Astrocyte of the spinal cord (primary cell): ENCODE data around the gene HRC.
"Not testable (repeated sequence)": the region's sequence is repeated elsewhere in the genome, so short reads cannot be mapped to it uniquely, and the experiment has no call there.

Source experiments
- DNase-seq: peaks from one replicate; pipeline ENCODE4 v3.0.0; 2011; ENCODE audit warnings: low read depth, low spot score
- H3K4me3 ChIP-seq: 2 replicates; pipeline ENCODE4 v1.5.1; 2011; ENCODE audit warnings: low read depth, mild to moderate bottlenecking, low read length, moderate library complexity
- in situ Hi-C: cut with HindIII; loops from 2 replicates; pipeline ENCODE4 v1.10.0; 2017; ENCODE audit warnings: low sequenced_read_pairs
- TF ChIP-seq, protein P1 (sequence below): IDR thresholded peaks from 2 replicates; pipeline ENCODE4 v1.5.1; 2012; ENCODE audit warnings: low read depth, mild to moderate bottlenecking, low read length, inconsistent platforms

HRC gene

DNA sequence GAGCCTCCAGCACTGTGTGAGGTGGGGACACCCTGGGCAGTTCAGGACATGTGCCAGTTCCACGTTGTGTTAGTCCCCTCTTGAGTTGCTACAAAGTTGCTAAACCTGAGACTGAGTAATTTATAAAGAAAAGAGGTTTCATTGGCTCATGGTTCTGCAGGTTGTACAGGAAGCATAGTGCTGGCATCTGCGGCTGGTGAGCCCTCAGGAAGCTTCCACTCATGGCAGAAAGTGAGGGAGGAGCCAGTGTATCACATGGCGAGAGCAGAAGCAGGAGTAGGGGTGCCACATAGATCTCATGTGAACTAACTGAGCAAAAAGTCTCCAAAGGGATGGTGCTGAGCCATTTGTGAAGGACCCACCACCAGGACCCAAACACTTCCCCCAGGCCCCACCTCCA lies 35.6 kb upstream of the HRC start:
- in situ Hi-C loops, result no loop called here
- TF ChIP-seq, protein P1, sequence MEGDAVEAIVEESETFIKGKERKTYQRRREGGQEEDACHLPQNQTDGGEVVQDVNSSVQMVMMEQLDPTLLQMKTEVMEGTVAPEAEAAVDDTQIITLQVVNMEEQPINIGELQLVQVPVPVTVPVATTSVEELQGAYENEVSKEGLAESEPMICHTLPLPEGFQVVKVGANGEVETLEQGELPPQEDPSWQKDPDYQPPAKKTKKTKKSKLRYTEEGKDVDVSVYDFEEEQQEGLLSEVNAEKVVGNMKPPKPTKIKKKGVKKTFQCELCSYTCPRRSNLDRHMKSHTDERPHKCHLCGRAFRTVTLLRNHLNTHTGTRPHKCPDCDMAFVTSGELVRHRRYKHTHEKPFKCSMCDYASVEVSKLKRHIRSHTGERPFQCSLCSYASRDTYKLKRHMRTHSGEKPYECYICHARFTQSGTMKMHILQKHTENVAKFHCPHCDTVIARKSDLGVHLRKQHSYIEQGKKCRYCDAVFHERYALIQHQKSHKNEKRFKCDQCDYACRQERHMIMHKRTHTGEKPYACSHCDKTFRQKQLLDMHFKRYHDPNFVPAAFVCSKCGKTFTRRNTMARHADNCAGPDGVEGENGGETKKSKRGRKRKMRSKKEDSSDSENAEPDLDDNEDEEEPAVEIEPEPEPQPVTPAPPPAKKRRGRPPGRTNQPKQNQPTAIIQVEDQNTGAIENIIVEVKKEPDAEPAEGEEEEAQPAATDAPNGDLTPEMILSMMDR, result no peak
- DNase-seq, result no peak
- H3K4me3 ChIP-seq, result no peak overlapping the region

DNA sequence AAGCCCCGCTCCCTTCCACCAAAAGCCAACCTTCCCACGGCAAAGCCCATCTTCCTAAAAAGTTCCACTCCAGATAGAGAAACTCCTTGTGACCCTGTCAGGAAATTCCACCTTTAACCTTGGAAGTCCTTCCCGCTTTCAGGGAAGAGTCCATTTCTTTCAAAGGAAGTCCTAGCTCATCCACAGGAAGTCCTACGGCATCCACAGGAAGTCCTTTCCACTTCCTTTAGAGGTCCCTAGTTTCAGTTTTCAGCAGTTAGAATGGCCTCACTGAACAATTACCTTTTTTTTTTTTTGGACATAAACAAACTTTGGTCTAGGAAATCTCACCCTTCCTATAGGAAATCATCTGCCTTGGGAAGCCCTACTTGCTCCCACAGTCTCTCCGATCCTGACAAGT lies 34.1 kb upstream of the HRC start:
- in situ Hi-C loops, result no loop called here
- TF ChIP-seq, protein P1, result no peak
- no peak overlapping the region for H3K4me3 ChIP-seq
- DNase-seq, result no peak

DNA sequence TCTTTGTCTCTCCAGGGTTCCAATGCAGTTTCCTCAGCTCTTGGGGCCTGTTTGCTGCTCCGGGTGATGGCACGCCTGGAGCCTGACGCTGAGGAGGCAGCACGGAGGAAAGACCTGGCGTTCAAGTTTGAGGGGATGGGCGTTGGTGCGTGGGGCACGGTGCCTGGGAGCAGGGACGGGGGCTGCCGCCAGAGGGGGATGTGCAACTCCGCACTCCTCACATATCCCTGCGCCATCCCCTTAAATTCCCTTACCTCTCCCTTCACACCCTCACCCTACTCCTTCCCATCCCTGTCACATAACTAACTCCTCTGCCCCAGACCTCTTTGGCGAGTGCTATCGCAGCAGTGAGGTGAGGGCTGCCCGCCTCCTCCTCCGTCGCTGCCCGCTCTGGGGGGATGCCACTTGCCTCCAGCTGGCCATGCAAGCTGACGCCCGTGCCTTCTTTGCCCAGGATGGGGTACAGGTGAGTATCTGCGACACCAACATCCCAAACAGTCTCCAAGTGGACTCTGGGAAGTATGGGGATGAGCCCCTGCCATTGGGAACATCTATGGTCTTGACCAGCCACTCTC lies 33.5 kb upstream of the HRC start:
- no peak overlapping the region for H3K4me3 ChIP-seq
- TF ChIP-seq, protein P1, result no peak
- in situ Hi-C loops, result no loop called here
- no peak for DNase-seq

DNA sequence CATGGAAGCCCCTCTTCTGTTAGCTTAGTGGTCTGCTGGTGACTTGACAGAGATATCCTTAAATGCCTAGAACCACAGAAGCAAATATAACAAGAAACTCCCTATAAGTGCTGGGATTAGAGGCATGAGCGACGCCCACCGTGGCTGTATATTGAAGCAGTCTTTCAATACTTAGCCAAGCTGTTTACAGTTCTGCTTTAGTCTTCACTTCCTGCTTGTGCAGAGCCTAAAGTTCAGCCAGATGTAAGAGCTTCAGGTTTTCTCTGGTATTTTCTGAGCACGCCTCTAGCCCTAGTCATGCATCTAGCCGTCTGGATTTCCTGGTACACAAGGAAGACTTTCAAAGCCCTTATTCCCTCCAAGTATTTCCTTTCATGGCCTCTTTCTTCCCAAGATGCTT lies 30.9 kb upstream of the HRC start:
- DNase-seq, result no peak
- in situ Hi-C loops, result no loop called here
- TF ChIP-seq, protein P1, result no peak
- no peak overlapping the region for H3K4me3 ChIP-seq

DNA sequence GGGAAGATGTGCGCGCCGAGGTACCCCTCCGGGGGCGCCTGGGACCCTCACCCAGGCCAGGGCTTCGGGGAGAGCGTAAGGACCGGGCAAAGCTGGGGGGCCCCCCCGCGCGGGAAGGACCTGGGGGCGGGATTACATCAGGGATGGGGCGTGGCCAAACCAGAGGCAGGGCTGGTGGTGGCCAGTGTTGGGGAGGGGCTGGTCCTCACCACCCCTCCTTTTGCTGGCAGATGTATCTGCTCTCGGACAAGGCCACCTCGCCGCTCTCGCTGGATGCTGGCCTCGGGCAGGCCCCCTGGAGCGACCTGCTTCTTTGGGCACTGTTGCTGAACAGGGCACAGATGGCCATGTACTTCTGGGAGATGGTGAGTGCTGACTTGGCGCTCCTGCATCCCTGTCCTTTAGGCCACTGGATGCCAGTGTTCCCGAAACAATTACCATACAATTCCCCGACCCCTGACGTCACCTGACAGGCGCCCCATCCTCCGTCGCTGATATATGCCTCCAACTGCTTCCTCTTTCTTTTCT lies 27.7 kb upstream of the HRC start:
- H3K4me3 ChIP-seq, result no peak overlapping the region
- no peak for DNase-seq
- TF ChIP-seq, protein P1, result no peak
- in situ Hi-C loops, result no loop called here

DNA sequence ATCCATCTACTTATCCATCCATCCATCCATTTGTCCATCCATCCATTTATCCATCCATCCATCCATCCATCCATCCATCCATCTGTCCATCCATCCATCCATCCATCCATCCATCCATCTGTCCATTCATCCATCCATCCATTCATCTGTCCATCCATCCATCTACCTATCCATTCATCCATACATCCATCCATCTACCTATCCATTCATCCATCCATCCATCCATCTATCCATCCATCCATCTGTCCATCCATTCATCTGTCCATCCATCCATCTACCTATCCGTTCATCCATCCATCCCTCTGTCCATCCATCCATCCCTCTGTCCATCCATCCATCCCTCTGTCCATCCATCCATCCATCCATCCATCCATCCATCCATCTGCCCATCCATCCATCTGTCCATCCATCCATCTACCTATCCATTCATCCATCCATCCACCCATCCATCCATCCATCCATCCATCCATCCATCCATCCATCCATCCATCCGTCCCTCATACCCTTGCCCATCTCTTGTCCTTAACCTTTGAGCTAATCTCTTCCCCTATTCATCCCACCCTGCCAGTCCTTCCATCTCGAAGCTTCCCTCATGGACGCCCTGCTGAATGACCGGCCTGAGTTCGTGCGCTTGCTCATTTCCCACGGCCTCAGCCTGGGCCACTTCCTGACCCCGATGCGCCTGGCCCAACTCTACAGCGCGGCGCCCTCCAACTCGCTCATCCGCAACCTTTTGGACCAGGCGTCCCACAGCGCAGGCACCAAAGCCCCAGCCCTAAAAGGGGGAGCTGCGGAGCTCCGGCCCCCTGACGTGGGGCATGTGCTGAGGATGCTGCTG lies 27.0 kb upstream of the HRC start:
- DNase-seq, H3K4me3 ChIP-seq, in situ Hi-C loops: not testable (repeated sequence)

DNA sequence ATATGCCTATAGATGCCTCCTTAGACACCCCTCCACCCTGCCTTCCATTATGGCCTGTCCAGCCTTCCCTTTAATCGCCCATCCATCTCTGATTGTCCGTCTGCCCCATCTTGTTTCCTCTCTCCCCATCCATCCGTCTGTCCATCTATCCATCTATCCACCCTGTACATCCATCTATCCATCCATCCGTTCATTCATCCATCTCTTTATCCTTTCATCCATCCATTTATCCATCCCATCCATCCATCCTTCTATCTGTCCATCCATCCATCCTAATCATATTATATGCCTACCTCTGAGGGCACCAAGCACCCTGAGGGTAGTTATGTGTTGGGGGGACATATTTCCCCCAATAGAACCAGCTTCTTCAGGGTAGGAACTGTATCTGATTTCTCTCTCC lies 25.5 kb upstream of the HRC start:
- no peak for DNase-seq
- TF ChIP-seq, protein P1, result no peak
- no peak overlapping the region for H3K4me3 ChIP-seq
- in situ Hi-C loops, result no loop called here
